ACC112 (cell line): ENCODE measurements around the gene ANAPC2.

Experiments used
- H2AFZ ChIP-seq: fragments of 200-600 bp; sonication (generic); one replicate; pipeline ENCODE4 v1.6.0; 2017; ENCODE audit warnings: antibody characterized with exemption, low read length; ENCODE audit not compliant: unreplicated experiment
- H3K27ac ChIP-seq: fragments of 200-600 bp; sonication (generic); 2 replicates; pipeline ENCODE4 v1.5.1; 2014; ENCODE audit warnings: low read depth, mild to moderate bottlenecking, antibody characterized with exemption, low read length, moderate library complexity
- H3K27me3 ChIP-seq: fragments of 200-600 bp; sonication (generic); 2 replicates; pipeline ENCODE4 v1.6.1; 2014; ENCODE audit warnings: mild to moderate bottlenecking, antibody characterized with exemption, low read length, moderate library complexity, mixed read lengths; ENCODE audit not compliant: insufficient read depth
- H3K36me3 ChIP-seq: fragments of 200-600 bp; sonication (generic); 2 replicates; pipeline ENCODE4 v1.6.1; 2016; ENCODE audit warnings: mild to moderate bottlenecking, antibody characterized with exemption, low read length, moderate library complexity, mixed read lengths; ENCODE audit not compliant: insufficient read depth
- H3K4me1 ChIP-seq: fragments of 200-600 bp; sonication (generic); one replicate; pipeline ENCODE4 v1.6.1; 2016; ENCODE audit warnings: low read length, mixed read lengths; ENCODE audit not compliant: insufficient read depth, unreplicated experiment, control insufficient read depth
- H3K4me3 ChIP-seq: fragments of 200-600 bp; sonication (generic); 2 replicates; pipeline ENCODE4 v1.5.1; 2014; ENCODE audit warnings: mild to moderate bottlenecking, low read depth, low read length
- H3K79me2 ChIP-seq: fragments of 200-600 bp; sonication (generic); one replicate; pipeline ENCODE4 v1.6.0; 2016; ENCODE audit warnings: low read length; ENCODE audit not compliant: control insufficient read depth, unreplicated experiment, insufficient read depth

Gene ANAPC2

DNA sequence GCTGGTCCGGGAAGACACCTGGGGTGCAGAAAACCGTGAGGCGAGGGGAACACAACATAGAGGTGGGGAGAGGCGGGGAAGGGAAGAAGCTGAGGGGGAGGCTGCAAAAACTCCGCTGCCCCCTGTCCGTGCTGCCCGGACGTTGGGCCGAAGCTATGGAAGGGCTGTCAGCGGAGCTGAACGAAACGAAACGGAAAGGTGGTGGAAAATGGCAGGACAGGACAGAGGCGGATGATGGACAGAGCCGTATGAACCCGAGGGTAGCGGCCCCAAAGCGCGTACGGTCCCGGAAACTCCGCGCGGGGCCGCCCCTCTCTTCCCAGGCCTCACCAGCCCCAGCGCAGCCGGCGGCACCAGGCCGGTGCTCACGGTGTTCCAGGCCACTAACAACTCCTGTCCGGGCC, 272 bp downstream of the ANAPC2 start:
- Histone ChIP-seq H3K4me1 (peaks cover 18% of the 10 kb centered on the region), H3K27ac (peak overlapping the region; percentile 86), H3K27me3 (no peaks in the 10 kb centered on the region), H3K79me2 (peaks cover 40% of the 10 kb centered on the region), H3K36me3 (no peaks in the 10 kb centered on the region), H3K4me3 (peak overlapping the region; percentile 80), H2AFZ (peak overlapping the region; percentile 79)

DNA sequence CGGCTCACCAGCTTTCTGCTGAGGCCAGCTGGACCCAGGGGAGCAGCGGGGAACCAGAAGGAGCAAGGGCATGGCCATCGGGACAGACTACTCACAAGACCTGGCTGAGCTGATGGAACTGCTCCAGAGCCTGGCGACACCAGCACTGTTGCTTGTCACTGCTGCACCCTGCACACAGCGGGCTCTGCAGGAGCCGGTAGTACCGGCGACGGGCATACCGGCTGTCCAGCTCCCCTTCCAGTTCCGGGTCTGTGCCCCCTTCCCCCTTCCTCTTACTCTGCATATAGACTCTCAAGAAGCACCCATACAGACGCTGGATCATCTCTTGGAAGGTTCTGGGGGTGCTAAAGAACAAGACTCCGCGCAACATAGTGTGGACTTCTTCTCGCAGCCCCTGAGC, 974 bp downstream of the ANAPC2 start:
- no peaks in the 10 kb centered on the region for H3K27me3 ChIP-seq
- peaks cover 40% of the 10 kb centered on the region for H3K79me2 ChIP-seq
- no peak overlapping the region for H2AFZ ChIP-seq
- H3K4me1 ChIP-seq = peaks cover 18% of the 10 kb centered on the region
- H3K27ac ChIP-seq = no peak overlapping the region
- H3K4me3 ChIP-seq = peak overlapping the region; percentile 80
- H3K36me3 ChIP-seq = no peaks in the 10 kb centered on the region

DNA sequence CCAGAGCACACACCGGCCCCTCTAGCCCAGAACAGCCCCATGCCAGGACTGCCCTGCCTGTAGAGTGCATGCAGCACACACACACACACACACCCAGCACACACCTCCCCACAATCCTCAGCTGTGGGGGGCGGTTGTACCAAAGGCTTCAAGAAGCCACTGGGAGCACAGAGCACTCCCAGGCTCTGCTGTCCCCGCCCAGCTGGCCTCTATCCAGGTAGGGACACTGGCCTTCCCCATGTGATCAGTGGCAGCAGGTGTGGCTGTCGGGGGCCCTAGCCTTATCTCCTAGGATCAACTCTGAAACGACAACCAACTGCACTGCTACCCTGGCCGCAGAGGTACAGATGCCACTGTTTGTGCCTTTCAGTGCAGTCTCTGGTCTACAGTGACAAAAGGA, 2.0 kb downstream of the ANAPC2 start:
- Histone ChIP-seq H3K79me2 (peaks cover 40% of the 10 kb centered on the region), H3K36me3 (no peaks in the 10 kb centered on the region)

DNA sequence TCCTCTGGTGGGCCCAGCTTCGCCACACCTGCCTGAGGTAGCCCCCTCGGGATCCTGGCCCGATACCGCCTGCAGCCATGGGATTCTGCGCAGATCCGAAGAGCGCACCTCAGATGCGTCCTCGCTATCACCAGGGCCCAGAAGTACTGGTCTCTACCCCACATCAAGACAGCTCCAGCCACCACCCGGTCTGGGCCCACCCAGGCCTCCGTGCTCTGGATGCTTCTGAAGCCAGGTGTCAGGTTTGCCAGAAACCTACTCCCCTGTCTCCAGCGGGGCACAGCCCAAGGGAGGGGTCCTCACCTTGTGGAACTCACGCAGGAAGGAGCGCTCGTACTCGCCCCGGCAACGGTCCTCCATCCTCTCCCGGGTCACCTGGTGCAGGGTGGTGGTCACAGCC, 2.4 kb downstream of the ANAPC2 start:
- no peak overlapping the region for H3K4me3 ChIP-seq
- no peak overlapping the region for H3K27ac ChIP-seq
- peaks cover 37% of the 10 kb centered on the region for H3K79me2 ChIP-seq
- no peaks in the 10 kb centered on the region for H3K27me3 ChIP-seq
- peaks cover 18% of the 10 kb centered on the region for H3K4me1 ChIP-seq
- H2AFZ ChIP-seq = no peak overlapping the region
- no peaks in the 10 kb centered on the region for H3K36me3 ChIP-seq

More for the DNA sequence above, 2.0 kb downstream of the ANAPC2 start:
- Histone ChIP-seq H3K27me3 (no peaks in the 10 kb centered on the region), H3K4me1 (peaks cover 18% of the 10 kb centered on the region), H2AFZ (no peak overlapping the region), H3K4me3 (peak overlapping the region; percentile 80; the same call in 1 of the 2 replicates), H3K27ac (no peak overlapping the region)

DNA sequence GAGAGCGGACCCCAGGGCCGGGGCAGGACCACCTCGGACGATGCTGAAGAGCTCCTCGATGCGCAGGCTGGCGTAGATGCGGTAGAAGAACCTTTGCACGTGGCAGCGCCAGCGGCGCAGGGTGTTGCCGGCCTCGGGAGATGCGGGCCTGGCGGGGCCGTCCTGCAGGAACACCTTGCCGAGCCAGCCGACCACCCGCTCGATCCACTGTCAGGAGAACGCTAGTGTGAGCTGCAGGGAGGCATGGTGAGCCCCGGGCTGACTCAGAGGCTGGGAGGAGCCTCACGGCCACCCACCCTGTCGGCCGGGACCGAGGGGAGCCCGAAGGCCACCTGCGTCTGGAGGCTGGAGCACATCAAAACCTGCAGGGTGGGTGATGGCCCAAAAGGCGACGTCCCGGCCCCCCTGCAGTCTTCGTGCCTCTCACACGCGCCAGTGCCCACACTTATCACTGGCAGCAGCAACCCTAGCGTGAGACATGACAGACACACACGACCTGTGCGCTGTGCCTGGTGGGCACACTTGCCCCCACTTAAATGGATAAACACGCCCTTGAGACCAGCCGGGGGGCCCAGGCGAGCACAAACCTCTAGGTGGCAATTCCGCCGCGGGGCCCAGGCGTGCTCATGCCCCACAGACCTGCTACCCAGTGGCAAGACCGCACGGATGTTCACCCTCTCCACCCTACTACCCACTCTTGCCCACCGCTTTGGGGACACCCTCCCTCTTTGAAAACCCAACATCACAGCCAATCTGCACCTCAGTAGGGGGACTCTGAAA, 3.3 kb downstream of the ANAPC2 start:
- Histone ChIP-seq H3K4me3 (no peak overlapping the region), H3K79me2 (peaks cover 28% of the 10 kb centered on the region), H3K27ac (no peak overlapping the region), H3K4me1 (peaks cover 14% of the 10 kb centered on the region), H3K27me3 (no peaks in the 10 kb centered on the region), H3K36me3 (no peaks in the 10 kb centered on the region), H2AFZ (no peak overlapping the region)

DNA sequence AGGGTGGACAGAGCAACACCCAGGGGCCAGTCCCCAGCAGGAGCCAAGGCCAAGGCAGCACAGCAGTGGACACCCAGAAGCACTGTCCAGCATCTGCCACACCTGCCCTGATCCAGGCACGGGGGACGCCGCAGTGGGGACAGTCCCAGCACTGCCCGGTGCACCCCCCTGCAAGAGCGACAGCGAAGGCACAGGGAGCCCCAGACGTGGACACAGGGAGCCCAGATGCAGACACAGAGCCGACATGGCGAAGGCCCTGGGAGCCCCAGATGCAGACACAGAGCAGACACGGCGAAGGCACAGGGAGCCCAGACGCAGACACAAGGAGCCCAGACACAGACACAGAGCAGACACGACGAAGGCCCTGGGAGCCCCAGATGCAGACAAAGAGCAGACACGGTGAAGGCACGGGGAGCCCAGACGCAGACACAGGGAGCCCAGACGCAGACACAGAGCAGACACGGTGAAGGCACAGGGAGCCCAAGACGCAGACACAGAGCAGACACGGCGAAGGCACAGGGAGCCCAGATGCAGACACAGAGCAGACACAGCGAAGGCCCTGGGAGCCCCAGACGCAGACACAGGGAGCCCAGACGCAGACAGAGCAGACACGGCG, 4.3 kb downstream of the ANAPC2 start:
- Histone ChIP-seq H3K27me3 (no peaks in the 10 kb centered on the region), H3K4me1 (peaks cover 7% of the 10 kb centered on the region), H3K27ac (no peak overlapping the region), H3K79me2 (peaks cover 23% of the 10 kb centered on the region), H3K4me3 (no peak overlapping the region), H2AFZ (no peak overlapping the region), H3K36me3 (no peaks in the 10 kb centered on the region)

DNA sequence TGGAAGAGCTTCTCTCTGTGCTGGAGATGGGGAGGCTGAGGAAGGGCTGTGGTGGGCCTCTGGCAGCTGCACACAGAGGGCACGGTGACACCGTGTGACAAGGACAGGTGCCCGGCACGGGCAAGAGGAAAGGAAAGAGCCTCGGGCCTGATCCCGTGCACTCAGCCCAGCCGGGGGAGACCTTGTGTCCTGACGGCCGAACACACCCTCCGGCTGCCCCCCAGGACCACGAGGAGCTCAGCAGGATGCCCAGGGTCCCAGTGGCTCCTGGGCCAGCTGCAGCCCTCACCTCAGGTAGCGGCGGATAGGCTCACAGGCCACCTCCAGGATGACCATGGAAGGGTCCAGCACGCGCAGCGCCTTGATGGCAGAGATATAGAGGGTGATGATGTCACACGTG, 5.5 kb downstream of the ANAPC2 start:
- Histone ChIP-seq H3K27me3 (no peaks in the 10 kb centered on the region), H3K4me1 (peaks cover 17% of the 10 kb centered on the region), H2AFZ (no peak overlapping the region), H3K4me3 (no peak overlapping the region), H3K79me2 (peaks cover 20% of the 10 kb centered on the region), H3K27ac (no peak overlapping the region), H3K36me3 (no peaks in the 10 kb centered on the region)

DNA sequence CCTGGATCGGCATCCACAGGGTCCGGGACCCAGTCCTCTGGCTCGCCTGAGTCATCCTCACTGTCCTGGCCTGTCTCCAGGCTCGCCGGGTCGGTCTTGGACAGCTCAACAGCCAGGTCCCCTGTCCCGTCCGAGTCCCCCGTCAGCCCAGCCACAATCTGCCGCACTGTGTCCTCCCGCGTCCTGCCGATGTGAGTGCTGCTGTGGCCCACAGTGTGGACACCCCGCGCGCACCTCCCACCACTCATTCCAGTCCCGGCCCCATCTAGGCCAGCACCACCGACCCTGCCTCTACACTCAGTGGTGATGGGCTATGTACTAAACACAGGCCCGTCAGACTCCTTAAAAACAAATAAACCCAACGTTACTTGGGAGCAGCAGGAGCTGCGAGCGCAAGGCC, 6.7 kb downstream of the ANAPC2 start:
- H3K79me2 ChIP-seq = peaks cover 9% of the 10 kb centered on the region
- H3K27me3 ChIP-seq = no peaks in the 10 kb centered on the region
- no peaks in the 10 kb centered on the region for H3K36me3 ChIP-seq
- no peak overlapping the region for H2AFZ ChIP-seq
- no peak overlapping the region for H3K27ac ChIP-seq
- H3K4me3 ChIP-seq = no peak overlapping the region
- H3K4me1 ChIP-seq = peaks cover 10% of the 10 kb centered on the region

DNA sequence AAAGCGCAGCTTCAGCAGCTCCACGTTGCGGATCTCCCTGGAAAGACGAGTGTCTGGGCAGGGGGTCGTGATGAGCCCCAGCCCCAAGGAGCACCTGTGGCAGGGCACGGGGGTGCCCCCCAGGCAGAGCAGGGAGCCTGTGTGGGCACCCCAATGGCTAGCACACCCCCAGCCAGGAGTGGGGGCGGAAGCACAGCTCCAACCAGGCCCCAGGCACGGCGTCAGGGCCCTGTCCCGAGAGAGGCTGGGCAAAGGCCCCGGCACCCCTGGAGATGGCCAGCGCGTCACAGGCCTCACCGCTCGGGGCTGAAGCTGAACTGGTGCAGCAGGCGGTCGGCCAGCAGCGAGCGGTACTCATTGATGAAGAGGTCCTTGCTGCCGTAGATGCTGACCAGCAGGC, 7.9 kb downstream of the ANAPC2 start:
- H3K27ac ChIP-seq = no peak overlapping the region
- peaks cover 10% of the 10 kb centered on the region for H3K4me1 ChIP-seq
- H3K27me3 ChIP-seq = no peaks in the 10 kb centered on the region
- H3K36me3 ChIP-seq = no peaks in the 10 kb centered on the region
- no peak overlapping the region for H2AFZ ChIP-seq
- no peaks in the 10 kb centered on the region for H3K79me2 ChIP-seq
- no peak overlapping the region for H3K4me3 ChIP-seq

DNA sequence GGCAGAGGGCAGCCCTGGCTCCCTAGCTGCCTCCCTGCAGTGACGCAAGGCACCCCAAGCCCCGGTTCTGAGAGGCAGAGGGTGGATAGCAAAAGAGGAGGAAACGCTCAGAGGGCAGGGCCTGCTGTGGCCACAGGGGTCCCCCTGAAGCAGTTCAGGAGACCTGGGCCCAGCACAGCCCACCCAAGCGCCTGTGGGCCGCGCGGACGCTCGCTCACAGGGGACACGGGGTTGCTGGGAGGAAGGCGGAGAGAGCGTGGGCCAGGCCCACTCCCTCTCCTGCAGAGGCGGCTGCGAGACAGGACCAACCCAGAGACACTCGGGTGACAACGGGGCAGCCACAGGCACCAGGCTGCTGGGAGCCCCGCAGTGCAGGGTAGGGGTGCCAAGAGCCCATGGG, 8.6 kb downstream of the ANAPC2 start:
- Histone ChIP-seq H3K4me3 (no peak overlapping the region), H3K36me3 (no peaks in the 10 kb centered on the region), H2AFZ (no peak overlapping the region), H3K27ac (no peak overlapping the region), H3K27me3 (no peaks in the 10 kb centered on the region), H3K4me1 (peaks cover 10% of the 10 kb centered on the region), H3K79me2 (no peaks in the 10 kb centered on the region)
